GM21619 (cell line): ENCODE results near the gene TMEM235.
A peak's percentile ranks its signal among the peaks of the same experiment; 100 is the strongest.

ENCODE experiments used
- ATAC-seq: cut with Tn5 transposase; IDR thresholded peaks from one replicate; pipeline ENCODE4 v1.9.1; 2021; ENCODE audit not compliant: unreplicated experiment

Gene TMEM235

DNA sequence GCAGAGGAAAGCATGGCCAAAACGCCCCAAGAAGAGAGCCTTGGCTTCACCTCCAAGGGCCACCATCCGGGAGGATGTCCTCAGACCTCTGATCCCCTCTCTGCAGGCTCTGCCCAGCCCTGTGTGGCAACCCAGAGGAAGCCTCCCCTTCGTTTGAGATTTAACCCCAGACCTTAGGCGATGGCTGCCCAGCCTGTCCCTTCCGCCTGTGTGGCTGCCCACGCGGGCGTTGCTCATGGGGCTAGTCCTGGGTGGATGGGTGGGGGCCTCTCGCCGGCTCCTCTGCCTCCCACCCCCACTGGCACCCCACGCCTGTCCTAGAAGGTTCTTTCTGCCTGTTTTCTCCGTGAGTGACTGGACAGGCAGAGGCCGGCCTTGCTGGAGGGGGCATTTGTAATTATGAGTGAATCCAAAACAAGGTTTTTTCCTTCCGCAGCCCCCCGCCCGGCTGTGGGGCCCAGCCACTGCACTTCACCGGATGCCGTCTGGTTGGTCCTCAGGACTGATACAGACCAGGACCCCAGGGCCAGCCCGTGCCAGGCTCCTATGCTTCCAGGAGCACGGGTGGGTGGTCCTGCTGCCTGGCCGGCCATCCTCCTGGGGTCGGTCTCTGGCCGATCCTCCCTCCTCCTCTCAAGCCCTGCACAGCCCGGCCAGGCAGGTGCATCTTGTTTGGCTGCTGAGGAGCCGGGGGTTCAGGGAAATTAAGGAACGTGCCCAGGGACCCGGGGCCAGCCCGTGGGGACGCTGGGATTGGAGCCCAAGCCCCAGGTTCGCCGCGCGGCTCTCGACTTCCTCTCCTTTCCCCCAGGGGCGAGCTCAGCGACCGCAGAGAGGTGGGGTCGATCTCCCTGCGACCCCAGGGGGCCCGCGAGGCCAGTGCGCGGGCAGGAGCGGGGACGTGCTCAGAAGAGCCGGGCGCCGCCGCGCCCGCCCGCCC, at the start of gene TMEM235:
TMEM235 (plus strand) TSS at position 636 of the 940 bp plus-strand sequence. CDS start 393 bp downstream, outside the sequence.
- no peak for ATAC-seq

DNA sequence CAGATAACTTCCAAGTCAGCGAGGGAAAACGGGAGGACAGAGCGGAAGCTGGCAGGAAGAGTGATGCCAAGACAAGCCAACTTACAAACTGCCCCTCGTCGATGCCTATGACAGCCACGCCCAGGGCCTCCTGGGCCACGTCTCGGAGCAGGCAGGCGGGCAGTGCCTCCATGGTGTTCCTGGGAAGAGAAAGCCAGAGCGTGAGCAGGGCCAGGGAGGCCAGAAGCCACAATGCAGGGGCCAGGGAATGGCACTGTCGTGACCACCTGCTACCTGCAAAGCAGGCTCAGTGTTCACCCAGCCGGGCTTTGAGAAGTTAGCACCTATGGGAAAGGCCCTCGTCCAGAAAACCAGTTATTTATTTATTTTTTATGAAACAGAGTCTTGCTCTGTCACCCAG, 48.9 kb upstream of the TMEM235 start:
- ATAC-seq: no peak

DNA sequence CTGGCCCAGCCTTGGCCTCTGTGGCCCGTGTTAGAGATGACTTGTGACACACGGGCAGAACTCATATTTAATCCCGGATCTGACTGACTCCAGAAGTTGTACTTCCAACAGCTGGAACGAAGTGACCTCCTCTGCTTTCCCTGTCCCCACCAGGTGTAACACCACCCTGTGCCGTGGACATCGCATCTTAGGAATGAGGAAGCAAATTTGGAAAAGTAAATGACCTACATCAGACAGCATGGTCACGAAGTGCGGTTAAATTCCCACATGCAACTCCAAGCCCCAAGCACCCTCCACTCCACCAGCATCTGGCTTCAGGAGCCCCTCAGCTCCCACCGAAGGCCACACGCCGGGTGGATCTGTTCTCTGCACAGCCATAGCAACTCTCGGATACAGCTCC, 47.5 kb upstream of the TMEM235 start:
- no peak for ATAC-seq

DNA sequence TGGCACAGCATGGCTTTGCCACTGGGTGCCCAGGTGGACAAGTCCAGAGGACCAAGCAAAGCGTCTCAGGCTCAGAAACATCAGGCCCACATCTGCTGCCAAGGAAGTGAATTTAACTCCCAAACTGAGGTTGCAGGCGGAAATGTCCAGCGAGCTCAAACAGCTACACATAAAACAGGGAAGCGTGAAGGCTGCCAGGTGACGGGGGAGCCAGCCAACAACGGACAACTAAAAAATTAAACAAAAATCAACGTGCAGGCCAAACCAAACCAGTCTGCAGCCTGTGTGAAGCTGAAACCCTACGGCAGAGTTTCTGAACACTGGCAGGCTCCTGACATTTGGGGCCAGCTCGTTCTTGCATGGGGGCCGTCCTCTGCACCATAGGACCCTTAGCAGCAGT, 47.1 kb upstream of the TMEM235 start:
- no peak for ATAC-seq

DNA sequence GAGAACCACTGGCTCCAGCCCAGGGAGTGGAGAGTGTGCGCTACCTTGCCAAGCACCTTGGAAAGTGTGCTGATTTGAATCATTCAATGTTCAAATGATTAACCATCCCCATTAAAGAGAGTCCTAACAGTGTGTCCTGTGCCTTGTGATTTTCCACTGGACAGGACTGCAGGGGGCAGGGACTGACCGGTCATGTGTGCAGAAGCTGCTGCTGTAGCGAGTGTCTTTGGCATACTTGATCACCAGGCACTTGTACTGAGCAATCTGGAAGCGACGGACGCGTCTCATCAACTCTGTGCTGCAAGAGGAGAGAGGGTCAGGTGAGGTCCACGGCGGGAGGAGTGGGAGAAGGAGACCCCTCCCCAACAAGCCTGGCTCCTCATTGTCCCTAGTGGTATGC, 46.6 kb upstream of the TMEM235 start:
- ATAC-seq: no peak

DNA sequence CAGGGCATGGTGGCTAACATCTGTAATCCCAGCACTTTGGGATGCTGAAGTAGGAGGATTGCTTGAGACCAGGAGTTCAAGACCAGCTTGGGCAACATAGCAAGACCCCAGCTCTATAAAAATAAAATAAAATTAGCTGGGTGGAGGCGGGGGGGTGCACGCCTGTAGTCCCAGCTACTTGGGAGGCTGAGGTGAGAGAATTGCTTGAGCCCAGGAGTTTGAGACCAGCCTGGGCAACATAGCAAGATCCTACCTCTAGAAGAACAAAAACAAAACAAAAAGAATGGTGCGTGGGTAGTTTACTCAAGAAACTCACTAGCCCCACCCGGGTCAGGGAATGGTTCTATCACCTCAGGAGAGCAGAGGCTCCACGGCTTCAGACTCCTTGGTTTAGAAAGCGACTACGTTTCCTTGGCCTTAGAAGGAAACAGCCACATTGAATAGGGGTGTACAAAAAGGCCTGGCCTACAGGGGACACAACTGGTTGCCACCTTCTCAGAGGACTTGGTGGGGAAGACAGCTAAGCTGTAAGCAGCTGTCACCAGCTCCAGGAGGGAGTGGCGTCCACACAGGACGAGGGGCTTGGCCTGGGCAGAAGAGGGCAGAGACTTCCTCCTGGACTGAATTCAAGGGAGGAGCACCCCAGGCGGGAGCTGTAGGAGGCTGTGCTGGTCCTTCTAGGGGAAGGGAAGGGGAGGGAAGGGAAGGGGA, 45.3 kb upstream of the TMEM235 start:
- no peak for ATAC-seq

DNA sequence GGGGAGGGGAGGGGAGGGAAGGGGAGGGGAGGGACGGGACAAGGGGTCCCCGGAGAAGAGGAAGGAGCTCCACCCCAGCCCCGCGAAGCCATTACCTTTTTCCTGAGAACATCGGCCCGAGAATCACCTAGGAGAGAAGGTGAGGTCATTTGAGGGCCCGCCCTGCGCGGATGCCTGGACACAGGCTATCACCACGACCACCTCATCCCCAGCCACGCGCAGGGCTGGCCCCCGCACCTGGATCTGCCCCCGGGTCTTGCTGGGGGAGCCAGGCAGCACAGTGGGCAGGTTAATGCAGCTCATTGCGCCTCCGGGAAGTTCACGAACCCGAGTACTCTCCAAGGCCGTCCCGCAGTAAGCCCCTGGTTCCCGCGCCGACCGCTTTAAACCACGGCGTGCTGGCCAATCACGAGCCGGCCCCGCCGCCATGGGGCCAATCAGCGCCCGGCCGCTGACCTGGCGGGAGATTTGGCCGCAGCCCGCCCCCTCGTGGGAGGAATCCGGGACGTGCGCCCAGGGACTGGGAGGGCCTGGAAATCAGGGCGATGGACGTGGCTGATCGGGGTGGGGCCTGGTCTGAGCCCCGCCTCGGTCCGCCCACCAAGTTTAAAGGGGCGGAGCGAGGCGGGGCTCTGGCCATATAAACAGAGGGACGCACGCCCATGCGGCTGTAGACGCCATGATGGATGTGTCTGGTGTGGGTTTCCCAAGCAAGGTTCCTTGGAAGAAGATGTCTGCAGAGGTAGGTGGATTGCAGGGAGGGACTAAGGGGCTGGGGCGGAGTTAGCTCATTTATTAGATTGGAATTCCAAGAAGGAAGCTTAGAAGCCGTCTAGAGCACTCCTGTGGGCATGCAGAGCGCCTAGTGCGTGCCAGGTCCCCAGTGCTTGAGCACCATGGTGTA, 44.5 kb upstream of the TMEM235 start, which contains the start of the genes AFMID and TK1:
AFMID (plus strand) TSS at position 671 of the 904 bp plus-strand sequence; CDS start at position 680, 9 bp downstream.
TK1 (minus strand) TSS at position 361 of the 904 bp plus-strand sequence; CDS start at position 303, 58 bp downstream.
- ATAC-seq: peak; percentile 90

DNA sequence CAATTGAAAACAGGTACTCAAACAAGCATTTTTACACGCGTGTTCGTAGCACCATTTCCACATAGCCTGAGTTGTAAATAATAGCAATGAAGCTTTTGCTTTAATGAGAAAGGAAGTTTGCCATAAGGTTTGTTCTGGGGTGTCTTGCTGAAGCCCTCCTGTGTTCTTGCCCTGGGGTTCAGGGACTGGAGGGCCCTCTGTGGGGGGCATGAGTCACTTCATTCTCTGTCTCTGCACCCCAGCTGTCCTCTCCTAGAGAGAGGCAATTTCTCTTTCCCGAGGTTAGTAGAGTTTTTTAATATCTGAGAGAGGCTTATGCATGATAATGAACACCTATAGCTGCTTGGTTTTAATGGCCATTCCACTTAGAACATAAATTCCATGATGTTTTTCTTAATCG, 34.7 kb upstream of the TMEM235 start:
- ATAC-seq: no peak

DNA sequence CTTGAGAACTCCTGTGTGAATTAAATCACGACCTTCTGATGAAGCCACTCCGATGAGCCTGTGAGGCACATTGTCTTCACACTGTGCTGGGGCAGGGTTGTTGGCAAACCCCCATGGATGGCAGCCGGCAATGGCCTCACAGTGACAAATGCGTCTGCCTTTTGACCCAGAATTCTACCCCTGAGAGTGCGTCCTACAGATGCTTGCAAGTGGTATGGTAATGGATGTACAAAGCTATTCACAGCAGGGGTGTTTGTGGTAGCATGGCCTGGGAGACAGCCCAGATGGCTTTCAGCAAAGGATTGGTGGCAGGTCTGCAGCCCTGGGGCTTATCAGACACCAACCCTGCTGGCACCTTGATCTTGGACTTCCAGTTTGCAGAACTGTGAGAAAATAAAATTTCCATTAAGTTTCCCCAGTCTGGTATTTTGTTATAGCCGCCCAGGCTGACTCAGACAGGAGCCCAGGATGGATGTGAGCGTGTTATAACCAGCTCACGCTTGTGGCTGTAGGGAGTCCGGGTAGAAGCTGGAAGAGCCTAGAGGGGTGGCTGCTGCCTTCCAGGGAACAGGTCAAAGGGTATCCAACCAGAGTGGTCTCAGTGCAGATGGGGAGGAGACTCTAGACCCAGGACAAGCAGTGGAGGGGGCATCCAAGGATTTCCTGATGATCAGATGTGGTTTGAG, 34.1 kb upstream of the TMEM235 start:
- ATAC-seq: no peak

DNA sequence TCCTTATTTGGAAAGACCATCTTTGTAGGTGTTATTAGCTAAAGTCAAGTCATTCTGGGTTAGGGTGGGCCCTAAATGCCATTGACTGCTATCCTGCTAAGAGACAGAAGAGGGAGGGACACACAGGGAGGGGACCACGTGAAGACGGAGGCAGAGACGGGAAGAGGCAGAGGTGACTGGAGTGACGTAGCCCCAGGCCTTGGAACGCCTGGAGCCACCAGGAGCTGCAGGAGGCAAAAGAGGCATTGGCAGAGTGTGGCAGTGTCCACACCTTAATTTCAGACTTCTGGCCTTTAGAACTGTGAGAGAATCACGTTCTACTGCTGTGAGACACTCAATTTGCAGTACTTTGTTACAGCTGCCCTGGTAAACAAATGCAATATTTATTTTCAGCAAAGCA, 31.0 kb upstream of the TMEM235 start:
- no peak for ATAC-seq

DNA sequence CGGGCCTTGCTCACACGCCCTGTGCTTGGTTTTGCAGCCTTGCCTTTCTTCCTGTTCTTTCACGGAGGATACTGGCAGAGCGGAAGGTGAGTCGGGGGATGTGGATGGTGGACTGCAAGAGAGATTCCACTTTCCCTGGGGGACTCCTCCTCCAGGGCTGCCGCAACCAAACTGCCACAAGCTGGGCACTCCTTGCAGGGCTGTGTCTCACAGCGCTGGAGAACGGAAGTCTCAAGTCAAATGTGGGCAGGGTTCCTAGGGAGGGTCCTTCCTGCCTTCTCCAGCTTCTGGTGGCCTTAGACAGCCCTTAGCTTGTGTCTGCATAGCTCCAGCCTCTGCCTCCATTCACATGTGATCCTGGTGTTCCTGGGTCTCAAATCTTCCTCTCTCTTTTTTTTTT, 28.8 kb upstream of the TMEM235 start:
- no peak for ATAC-seq

DNA sequence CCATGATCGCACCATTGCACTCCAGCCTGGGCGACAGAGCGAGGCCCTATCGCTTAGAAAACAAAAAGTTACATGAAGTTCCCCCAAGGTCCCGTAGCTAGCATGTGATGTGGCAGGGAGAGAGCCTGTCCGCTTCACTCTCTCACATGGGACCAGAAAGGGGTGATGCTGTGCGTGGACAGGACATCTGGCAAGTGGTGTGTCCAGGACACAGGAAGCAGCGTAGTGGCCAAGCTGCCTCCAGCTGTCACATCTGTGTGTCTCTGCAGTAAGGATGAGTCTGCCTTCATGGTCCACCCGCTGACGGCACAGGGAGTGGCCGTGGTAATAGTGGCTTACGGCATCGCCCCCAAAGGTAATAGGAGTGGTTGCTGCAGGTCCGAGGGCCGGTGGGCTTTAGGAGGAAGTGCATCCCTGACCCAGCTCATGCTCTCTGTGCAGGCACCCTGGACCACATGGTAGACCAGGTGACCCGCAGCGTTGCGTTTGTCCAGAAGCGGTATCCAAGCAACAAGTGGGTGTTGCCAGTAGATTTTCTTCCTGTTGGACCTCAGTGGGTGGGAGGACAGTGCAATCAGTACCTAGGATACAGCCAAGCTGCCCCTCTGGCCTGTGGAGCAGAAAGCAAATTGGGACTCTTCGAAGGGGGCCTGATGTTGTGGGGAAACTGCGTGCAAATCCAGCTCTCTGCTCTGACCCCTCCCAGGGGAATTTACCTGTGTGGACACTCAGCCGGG, 26.9 kb upstream of the TMEM235 start:
- ATAC-seq: no peak

DNA sequence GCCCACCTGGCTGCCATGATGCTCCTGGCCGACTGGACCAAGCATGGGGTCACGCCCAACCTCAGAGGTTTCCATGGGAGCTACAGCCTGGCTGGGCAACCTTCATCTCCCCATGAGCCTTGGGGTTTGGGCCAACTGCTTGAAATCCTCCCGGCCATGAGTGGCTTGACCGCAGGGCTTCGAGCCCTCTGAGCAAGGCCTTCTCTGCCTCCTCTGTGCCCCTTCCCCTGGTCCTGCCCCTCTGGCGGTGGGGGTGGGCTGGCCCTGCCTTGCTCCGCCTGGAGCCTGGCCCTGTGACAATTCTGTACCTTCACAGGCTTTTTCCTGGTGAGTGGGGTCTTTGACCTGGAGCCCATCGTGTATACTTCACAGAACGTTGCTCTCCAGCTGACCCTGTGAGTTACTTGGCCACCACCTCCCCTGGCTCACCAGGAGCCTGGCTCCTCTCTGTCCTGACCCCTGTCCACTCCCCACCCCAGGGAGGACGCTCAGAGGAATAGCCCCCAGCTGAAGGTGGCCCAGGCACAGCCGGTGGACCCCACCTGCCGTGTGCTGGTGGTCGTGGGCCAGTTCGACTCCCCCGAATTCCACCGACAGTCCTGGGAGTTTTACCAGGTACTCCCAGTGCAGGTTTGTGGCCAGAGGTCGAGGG, 26.2 kb upstream of the TMEM235 start:
- no peak for ATAC-seq

DNA sequence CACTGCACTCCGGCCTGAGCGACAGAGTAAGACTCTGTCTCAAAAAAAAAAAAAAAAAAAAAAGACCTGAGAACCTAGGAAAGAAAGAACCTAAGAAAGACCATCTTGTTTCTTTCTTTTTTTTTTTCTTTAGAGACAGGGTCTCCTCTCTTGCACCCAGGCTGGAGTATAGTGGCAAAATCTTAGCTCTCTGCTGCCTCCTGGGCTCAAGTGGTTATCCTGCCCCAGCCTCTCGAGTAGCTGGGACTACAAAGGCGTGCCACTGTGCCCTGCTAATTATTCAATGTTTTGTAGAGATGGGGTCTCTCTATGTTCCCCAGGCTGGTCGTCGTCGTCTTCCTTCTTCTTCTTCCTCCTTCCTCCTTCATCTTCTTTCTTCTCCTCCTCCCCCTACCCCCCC, 25.1 kb upstream of the TMEM235 start:
- no peak for ATAC-seq

DNA sequence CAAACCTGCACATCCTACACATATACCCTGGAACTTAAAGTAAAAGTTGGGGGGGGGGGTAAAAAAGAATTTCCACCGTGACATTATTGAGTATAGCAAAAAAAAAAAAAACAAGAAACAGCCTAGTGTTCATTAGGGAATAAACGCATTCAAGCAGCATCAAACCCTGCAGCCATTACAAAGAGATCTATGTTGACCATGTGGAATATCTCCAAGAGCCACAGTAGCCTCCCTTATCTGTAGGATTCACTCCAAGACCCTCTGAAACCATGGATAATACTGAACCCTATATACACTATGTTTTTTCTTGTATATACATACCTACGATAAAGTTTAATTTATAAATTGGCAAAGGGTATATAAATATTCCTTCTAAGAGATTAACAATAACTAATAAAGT, 22.9 kb upstream of the TMEM235 start:
- ATAC-seq: no peak

DNA sequence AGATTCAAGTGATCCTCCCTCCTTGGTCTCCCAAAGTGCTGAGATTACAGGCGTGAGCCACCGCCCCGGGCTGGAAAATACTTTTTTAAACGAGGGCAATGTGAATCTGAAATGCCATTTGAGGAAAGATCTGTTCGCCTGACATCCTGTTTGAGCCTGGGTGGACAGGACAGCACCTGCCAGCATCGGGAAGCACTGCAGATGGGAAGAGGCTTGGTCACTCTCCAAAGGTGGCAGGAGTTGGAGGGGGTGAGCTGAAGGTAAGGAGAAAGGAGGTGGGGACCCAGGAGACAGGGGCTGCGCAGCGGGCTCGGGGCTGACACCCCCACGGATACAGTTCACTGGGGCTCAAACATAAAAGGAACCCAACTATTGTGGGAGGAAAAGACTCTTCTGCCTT, 21.3 kb upstream of the TMEM235 start:
- no peak for ATAC-seq

DNA sequence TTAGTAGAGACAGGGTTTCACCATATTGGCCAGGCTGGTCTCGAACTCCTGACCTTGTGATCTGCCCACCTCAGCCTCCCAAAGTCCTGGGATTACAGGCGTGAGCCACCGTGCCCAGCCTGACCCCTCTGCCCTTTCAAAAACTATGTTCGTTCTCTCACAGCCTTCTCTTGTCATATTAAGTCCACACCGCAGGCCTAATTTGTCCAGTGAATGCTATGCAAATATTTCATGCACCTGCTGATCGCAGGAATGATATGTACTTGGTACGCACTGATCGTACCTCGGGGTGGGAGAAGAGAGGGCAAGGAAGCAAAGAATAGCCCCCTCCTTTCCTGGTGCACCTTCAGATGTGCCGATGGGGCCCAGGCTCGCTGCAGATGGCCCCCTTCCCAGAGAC, 20.4 kb upstream of the TMEM235 start:
- no peak for ATAC-seq

DNA sequence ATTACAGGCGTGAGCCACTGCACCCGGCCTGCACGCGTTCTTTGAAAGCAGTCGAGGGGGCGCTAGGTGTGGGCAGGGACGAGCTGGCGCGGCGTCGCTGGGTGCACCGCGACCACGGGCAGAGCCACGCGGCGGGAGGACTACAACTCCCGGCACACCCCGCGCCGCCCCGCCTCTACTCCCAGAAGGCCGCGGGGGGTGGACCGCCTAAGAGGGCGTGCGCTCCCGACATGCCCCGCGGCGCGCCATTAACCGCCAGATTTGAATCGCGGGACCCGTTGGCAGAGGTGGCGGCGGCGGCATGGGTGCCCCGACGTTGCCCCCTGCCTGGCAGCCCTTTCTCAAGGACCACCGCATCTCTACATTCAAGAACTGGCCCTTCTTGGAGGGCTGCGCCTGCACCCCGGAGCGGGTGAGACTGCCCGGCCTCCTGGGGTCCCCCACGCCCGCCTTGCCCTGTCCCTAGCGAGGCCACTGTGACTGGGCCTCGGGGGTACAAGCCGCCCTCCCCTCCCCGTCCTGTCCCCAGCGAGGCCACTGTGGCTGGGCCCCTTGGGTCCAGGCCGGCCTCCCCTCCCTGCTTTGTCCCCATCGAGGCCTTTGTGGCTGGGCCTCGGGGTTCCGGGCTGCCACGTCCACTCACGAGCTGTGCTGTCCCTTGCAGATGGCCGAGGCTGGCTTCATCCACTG, 17.3 kb upstream of the TMEM235 start, which contains the start of gene BIRC5:
BIRC5 (plus strand) TSS at position 238 of the 690 bp plus-strand sequence; CDS start at position 302, 64 bp downstream.
- peak; percentile 90 for ATAC-seq
